Gastrocnemius medialis (tissue), 4 donors: Measurements from ENCODE around the gene POLR1H.

Source experiments
- POLR2A ChIP-seq, 2 donors: fragments of 450-650 bp; IDR thresholded peaks; one replicate each; pipeline ENCODE4 v1.6.1; 2017; ENCODE audit warnings: antibody characterized with exemption in 2 of 2, mild to moderate bottlenecking in 2 of 2, moderate library complexity in 2 of 2
- TF ChIP-seq, protein P1 (sequence below), 5 experiments: fragments of 450-650 bp in 3 of 5; fragments of 200-600 bp in 2 of 5; sonication (generic) in 2 of 5; IDR thresholded peaks in 4 of 5; conservative IDR thresholded peaks in 1 of 5; 1 replicate in 4 of 5; 2 replicates in 1 of 5; pipeline ENCODE4 v1.5.1; 2016 to 2019; ENCODE audit warnings: antibody characterized with exemption in 5 of 5, mild to moderate bottlenecking in 3 of 5, moderate library complexity in 3 of 5

DNA sequence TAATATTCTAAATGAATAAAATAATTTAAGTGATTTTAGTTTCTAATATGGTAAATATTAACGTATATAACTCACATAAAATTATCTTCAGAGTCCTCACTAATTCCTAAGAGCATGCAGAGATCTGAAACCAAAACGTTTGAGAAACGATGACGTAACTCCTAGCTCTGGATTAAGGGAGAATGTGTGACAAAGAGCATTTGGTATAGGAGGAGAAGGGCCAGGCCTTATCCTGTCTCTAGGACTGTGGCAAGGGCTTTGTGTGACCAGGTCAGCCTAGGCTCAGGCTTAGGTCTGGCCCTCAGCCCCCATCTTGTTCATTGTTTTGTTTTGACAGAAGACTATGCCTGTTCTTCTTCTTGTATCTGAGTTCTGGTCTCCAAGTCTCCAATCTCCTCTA, 19.2 kb upstream of the POLR1H start:
- TF ChIP-seq, protein P1, sequence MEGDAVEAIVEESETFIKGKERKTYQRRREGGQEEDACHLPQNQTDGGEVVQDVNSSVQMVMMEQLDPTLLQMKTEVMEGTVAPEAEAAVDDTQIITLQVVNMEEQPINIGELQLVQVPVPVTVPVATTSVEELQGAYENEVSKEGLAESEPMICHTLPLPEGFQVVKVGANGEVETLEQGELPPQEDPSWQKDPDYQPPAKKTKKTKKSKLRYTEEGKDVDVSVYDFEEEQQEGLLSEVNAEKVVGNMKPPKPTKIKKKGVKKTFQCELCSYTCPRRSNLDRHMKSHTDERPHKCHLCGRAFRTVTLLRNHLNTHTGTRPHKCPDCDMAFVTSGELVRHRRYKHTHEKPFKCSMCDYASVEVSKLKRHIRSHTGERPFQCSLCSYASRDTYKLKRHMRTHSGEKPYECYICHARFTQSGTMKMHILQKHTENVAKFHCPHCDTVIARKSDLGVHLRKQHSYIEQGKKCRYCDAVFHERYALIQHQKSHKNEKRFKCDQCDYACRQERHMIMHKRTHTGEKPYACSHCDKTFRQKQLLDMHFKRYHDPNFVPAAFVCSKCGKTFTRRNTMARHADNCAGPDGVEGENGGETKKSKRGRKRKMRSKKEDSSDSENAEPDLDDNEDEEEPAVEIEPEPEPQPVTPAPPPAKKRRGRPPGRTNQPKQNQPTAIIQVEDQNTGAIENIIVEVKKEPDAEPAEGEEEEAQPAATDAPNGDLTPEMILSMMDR (IDR thresholded peaks at IDR 0.05 in 4 of 5, conservative IDR thresholded peaks at IDR 0.05 in 1 of 5): no peak
- no peak for TF ChIP-seq POLR2A (IDR thresholded peaks at IDR 0.05)
